ENCODE results near the gene RARB.

GRCh38 chr3:25557694-25558093 is 129.6 kb downstream of the RARB start:
- TF ChIP-seq EZH2 (IDR thresholded peaks at IDR 0.05) (no peak), POLR2AphosphoS5 (IDR thresholded peaks at IDR 0.05; ENCODE audit: borderline replicate concordance, low read depth, low read length) (no peak), FOXP2 (optimal IDR thresholded peaks at IDR 0.05; ENCODE audit: control extremely low read depth, extremely low read length, insufficient read depth) (no peak)
